Activated T-cell treated with anti-CD3 and anti-CD28 coated beads for 1 hour (primary cell): Measurements from ENCODE around the gene CUBN.

Experiments
- DNase-seq: peaks from one replicate; pipeline ENCODE4 v3.0.0-alpha.2; 2020; ENCODE audit warnings: low read depth

CUBN gene

GRCh38 chr10:16916496-16916895, 213.1 kb downstream of the CUBN start:
- DNase-seq = no peak

- no peak for DNase-seq
These were observed 214.3 kb downstream of the CUBN start for GRCh38 chr10:16915300-16915699.

DNA sequence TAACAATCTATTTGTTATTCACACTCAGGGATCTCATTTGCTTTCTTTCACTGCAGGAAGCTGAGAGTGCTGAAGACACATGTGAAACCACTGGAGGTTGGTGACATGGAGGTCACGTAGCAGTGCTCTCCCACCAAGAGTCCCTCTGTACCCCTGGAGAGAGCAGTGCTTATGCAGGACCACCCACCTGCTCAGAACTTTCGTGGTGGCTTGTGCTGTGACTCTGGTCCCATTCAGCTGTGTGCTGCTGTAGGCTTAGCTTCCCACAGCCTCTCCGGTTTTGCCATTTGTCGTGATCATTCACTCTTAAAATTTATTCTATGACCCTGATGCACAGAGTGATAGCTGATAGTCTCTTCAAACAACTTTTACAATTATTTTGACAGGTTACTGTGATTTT, 216.3 kb downstream of the CUBN start:
- DNase-seq = no peak

- no peak for DNase-seq
These were observed 218.8 kb downstream of the CUBN start for GRCh38 chr10:16910793-16911164.

GRCh38 chr10:16909961-16910792, 219.4 kb downstream of the CUBN start:
- DNase-seq = no peak

- DNase-seq = no peak
These were observed 220.3 kb downstream of the CUBN start for GRCh38 chr10:16909271-16909767.

DNA sequence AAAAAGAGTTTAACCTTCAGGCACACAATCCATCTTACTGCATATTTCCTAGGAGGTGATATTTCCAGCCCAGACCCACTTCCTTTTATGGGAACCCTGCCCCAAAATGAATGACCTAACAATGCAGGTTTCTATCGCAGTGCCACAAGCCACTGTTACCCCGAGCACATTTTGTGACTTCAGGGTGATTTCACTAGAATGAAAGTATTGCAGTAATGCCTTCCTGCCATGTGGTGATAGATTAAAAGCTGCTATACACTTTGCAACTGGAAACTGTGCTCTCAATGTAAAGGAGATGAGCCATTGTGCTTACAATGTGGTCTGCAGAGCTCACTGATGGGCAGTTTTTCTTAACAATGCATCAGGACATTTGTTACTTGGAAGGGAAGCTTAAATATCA, 221.9 kb downstream of the CUBN start:
- DNase-seq = no peak

- DNase-seq = no peak
These were observed 224.3 kb downstream of the CUBN start for GRCh38 chr10:16905320-16905719.

DNA sequence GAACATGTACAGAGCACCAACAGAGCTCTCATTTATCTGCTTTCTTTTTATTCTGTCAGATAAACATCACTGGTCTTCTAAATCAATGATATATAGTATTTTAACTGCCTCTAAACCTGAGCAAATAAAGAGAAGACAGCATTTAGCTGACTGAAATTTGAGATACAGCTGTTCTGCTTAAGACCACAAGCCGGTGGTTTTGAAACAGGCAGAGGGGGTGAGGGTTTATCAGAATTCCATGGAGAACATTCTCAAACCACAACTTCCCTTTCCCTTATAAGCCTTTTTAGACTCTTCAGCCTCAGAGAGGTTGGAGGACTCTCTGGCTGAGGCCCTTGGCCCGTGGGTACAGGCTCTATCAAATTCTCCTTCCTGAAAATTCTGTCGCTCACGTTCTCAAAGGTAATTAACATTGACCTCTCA, 225.0 kb downstream of the CUBN start:
- DNase-seq = no peak

- DNase-seq = no peak
These were observed 225.6 kb downstream of the CUBN start for GRCh38 chr10:16904049-16904448.

GRCh38 chr10:16902606-16903005, 227.0 kb downstream of the CUBN start:
- DNase-seq = no peak

GRCh38 chr10:16901106-16901505, 228.5 kb downstream of the CUBN start:
- no peak for DNase-seq

DNA sequence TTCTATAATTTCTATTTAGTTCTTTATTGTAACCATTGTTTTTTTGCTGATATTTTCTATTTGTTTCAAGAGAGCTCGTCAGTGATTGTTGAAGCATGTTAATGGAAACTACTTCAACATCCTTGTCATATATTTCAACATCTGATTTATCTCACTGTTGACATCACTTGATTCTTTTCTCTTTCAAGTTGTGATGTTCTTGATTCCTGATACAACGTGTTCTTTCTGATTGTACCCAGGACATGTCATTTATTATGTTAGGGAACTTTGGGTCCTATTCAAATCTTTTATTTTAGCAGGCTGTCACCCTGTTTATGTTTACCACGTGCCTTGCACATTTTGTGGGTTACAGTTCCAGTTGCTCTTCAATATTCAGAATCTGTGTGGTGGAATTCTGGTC, 232.6 kb downstream of the CUBN start:
- no peak for DNase-seq

DNA sequence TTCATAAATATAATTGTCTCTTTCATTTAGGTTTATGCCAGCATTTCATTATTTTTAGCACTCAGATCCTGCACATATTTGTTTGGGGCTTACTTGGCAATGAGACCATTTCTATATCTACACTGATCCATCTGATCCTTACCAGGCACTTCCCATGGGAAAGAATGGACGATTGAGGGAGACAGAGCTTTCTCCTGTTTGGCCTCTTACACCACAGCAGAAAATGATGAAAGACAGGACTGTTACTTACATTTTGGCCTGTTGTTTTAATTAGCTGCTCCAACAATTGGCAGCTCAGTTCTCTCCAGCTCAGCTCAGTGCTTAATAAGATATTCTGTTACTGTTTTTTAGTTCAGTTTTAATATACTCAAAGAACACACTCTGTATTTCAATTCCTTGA, 234.8 kb downstream of the CUBN start:
- DNase-seq = no peak

DNA sequence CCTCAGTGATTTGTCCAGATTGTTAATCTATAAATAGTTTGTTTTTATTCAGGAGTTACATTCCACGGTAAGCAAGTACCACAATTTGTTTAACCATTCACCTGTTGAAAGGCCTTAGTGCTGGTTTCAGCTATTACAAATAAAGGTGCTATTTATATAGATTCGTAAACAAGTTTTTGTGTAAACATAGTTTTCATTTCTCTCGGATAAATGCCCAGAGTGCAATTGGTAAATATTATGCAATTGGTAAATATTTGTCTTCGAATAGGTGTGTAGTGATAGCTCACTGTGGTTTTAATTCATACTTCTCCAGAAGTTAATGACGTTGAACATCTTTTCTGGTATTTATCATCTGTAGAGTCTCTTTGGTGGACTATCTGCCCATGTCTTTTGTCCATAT, 235.9 kb downstream of the CUBN start:
- DNase-seq = no peak

- peak; percentile 20 for DNase-seq
These were observed 238.0 kb downstream of the CUBN start for GRCh38 chr10:16891375-16892313.

DNA sequence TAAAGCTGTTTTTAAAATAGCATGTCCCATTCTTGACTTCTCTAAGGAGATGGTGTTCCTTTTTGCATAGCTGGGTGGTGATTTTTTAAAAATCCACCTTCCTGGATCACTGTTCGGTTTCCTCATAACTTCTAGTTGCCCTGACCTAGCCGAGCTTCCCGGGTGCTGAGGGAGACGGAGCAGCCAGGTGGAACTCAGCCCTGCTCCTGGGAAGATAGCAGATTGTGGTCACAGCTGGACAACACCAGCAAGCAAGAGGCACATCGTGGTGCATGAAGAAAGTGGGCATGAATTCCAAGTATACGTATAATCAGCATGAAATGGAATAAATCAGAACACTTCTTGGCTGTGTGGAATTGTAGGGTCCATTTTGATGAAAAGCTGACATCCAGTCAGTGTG, 238.9 kb downstream of the CUBN start:
- no peak for DNase-seq

DNA sequence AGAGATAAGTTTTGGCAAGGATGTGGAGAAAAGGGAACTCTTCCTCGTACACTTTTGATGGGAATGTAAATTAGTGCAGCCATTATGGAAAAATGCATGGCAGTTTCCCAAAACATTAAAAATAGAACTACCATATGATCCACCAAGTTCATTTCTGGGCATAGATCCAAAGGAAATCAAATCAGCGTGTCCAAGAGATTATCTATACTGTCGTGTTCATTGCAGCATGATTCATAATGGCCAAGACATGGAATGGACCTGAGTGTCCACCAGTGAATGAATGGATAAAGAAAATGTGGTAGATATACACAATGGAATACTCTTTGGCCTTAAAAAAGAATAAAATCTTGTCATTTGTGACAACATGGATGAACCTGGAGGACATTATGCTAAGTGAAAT, 242.0 kb downstream of the CUBN start:
- no peak for DNase-seq

- DNase-seq = no peak
These were observed 243.6 kb downstream of the CUBN start for GRCh38 chr10:16886031-16886430.

- DNase-seq = no peak
These were observed 245.1 kb downstream of the CUBN start for GRCh38 chr10:16884497-16884896.

DNA sequence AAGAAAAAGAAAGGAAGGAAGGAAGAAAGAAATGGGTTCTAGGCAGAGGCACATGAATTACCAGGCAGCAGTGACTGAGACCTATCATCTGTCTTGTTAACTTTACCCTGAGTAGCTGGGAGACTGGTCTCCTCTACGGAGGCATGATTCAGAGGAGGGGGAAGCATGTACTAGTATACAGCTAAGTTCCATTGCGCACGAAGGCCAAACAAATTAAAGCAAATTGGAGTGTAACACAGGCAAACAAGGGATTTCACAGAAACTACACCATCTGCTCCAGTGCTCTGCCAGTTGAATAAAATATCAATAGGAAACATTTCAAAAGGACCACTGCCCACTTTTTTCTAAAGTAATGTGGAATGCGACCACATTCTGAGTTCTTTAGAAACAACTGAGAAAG, 246.5 kb downstream of the CUBN start:
- DNase-seq = no peak

GRCh38 chr10:16870331-16870730, 259.3 kb downstream of the CUBN start:
- DNase-seq = no peak

- no peak for DNase-seq
These were observed 261.6 kb downstream of the CUBN start for GRCh38 chr10:16867990-16868389.
